DOHH2 (cell line): ENCODE data around the gene ZER1.

Experiments used
- CTCF ChIP-seq: fragments of 200-600 bp; sonication (generic); IDR thresholded peaks from one replicate; pipeline ENCODE4 v1.5.1; 2014; ENCODE audit warnings: antibody characterized with exemption, mild to moderate bottlenecking, low read depth, low read length; ENCODE audit not compliant: poor library complexity, severe bottlenecking
- EZH2phosphoT487 ChIP-seq: fragments of 200-600 bp; sonication (generic); IDR thresholded peaks from 2 replicates; pipeline ENCODE4 v1.6.1; 2017; ENCODE audit warnings: borderline replicate concordance, mild to moderate bottlenecking, antibody characterized with exemption, low read length, moderate library complexity, mixed read lengths

DNA sequence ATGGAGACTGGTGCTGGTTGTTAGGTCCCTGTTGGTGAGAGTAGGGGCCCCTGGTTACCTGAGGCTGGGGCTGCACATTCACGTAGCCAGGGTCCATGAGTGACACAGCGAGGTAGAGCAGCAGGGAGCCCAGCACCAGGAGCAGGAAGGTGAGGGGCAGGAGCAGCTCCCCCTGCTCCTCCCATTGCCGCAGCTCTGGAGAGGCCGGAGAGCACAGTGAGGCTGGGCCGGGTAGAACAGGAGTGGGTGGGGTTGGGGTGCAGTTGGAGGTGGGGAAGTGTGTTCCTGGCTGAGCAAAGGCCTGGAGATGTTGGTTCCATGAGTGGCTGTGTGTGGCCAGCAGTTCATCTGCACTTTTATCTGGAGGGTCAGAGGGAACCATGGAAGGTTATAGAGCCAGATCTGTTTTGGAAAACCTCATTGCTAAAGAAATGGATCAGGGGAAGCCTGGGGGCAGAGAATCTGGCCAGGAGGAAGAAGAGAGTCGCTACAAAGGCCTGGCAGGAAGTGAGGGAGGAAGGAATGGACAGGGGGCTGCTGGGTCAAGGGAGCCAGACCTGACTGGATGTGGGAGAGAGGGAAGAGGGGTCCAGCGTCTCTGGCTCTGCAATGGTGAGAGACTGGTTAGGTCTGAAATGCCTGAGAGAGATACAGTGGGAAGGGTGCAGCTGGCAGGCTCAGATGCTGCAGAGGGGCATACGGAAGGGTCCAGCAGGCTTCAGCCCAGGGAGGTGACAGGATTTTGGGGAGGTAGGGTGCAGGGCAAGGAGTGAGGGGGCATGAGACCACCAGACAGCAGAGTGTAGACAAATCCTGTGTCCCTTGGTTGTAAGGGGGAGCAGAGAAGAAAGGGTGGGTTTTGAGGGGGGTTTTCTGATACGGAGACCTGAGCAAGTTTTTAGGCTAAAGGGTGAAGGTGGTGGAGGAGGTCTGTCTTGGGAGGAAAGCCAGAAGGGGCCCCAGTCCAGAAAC lies 49.1 kb downstream of the ZER1 start:
- TF ChIP-seq CTCF (no peak), EZH2phosphoT487 (no peak)
